OCI-LY1 (cell line): ENCODE measurements around the gene HEBP2.
"Not testable (repeated sequence)": the region's sequence is repeated elsewhere in the genome, so short reads cannot be mapped to it uniquely, and the experiment has no call there.

ENCODE experiments used
- H2AFZ ChIP-seq: fragments of 200-600 bp; sonication (generic), shearing (Covaris generic); 2 replicates; pipeline ENCODE4 v1.6.0; 2014; ENCODE audit warnings: antibody characterized with exemption, mild to moderate bottlenecking, low read length
- H3F3A ChIP-seq: fragments of 200-600 bp; sonication (generic), shearing (Covaris generic); 2 replicates; pipeline ENCODE4 v1.6.0; 2014; ENCODE audit warnings: mild to moderate bottlenecking, antibody characterized with exemption, low read length, moderate library complexity; ENCODE audit not compliant: insufficient read depth
- H3K27ac ChIP-seq: fragments of 200-600 bp; sonication (generic); 2 replicates; pipeline ENCODE4 v1.5.1; 2014; ENCODE audit warnings: low read length, mixed run types, mild to moderate bottlenecking, low read depth; ENCODE audit not compliant: poor library complexity, severe bottlenecking
- H3K27me3 ChIP-seq: fragments of 200-600 bp; sonication (generic); 2 replicates; pipeline ENCODE4 v1.6.0; 2014; ENCODE audit warnings: antibody characterized with exemption, mild to moderate bottlenecking, low read length, moderate library complexity; ENCODE audit not compliant: insufficient read depth
- H3K36me3 ChIP-seq: fragments of 200-600 bp; sonication (generic); 2 replicates; pipeline ENCODE4 v1.6.1; 2014; ENCODE audit warnings: mild to moderate bottlenecking, antibody characterized with exemption, low read length, moderate library complexity, mixed read lengths; ENCODE audit not compliant: insufficient read depth
- H3K4me1 ChIP-seq: fragments of 200-600 bp; sonication (generic); 2 replicates; pipeline ENCODE4 v1.5.1; 2014; ENCODE audit warnings: mild to moderate bottlenecking, low read length, moderate library complexity; ENCODE audit not compliant: insufficient read depth, severe bottlenecking
- H3K4me2 ChIP-seq: fragments of 200-600 bp; sonication (generic), shearing (Covaris generic); 2 replicates; pipeline ENCODE4 v1.6.1; 2014; ENCODE audit warnings: low read length
- H3K4me3 ChIP-seq: fragments of 200-600 bp; sonication (generic); 2 replicates; pipeline ENCODE4 v1.5.1; 2014; ENCODE audit warnings: low read length, low read depth, mild to moderate bottlenecking, mixed read lengths; ENCODE audit not compliant: poor library complexity, severe bottlenecking
- H3K79me2 ChIP-seq: fragments of 200-600 bp; shearing (Covaris generic); 2 replicates; pipeline ENCODE4 v1.6.1; 2016; ENCODE audit warnings: mixed run types, low read length, mixed read lengths; ENCODE audit not compliant: insufficient read depth
- H3K9ac ChIP-seq: fragments of 200-600 bp; sonication (generic), shearing (Covaris generic); 2 replicates; pipeline ENCODE4 v1.6.1; 2014; ENCODE audit warnings: mild to moderate bottlenecking, low read length, mixed read lengths
- H3K9me2 ChIP-seq: fragments of 200-600 bp; sonication (generic), shearing (Covaris generic); 2 replicates; pipeline ENCODE4 v1.6.1; 2014; ENCODE audit warnings: low read depth, mild to moderate bottlenecking, low read length, mixed read lengths
- H3K9me3 ChIP-seq: fragments of 200-600 bp; shearing (Covaris generic); 2 replicates; pipeline ENCODE4 v1.6.1; 2014; ENCODE audit warnings: low read length, mixed read lengths
- H4K20me1 ChIP-seq: fragments of 200-600 bp; sonication (generic), shearing (Covaris generic); 2 replicates; pipeline ENCODE4 v1.6.0; 2016; ENCODE audit warnings: mild to moderate bottlenecking, low read length; ENCODE audit not compliant: insufficient read depth
- CTCF ChIP-seq: fragments of 200-600 bp; sonication (generic), shearing (Covaris generic); IDR thresholded peaks from 2 replicates; pipeline ENCODE4 v1.5.1; 2017; ENCODE audit warnings: mild to moderate bottlenecking, antibody characterized with exemption, low read length, moderate library complexity, mixed read lengths
- EZH2 ChIP-seq: fragments of 200-600 bp; sonication (generic), shearing (Covaris generic); IDR thresholded peaks from 2 replicates; pipeline ENCODE4 v1.8.0; 2017; ENCODE audit warnings: borderline replicate concordance, mixed run types, mild to moderate bottlenecking, antibody characterized with exemption, low read length, moderate library complexity, mixed read lengths

HEBP2 gene

DNA sequence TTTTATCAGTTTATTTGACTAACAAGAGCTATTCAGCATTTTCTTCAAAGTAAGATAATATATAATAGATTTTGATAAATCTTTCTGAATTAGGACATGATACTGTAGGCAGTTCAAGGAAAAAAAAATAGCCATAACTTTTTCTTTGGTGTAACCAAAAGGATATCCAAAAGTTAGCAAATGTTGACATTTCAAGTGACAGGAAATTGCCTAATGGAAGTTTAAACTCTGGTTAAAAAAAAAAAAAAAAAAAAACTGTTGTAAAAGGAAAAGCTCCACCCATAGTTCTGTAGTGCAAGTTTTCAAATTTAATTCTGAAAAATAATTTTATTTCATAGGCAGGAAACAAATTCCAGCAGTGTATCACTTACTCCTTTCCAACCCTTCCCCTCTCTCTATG is 18.8 kb downstream of the HEBP2 start:
- Histone ChIP-seq H3K79me2 (no peaks in the 10 kb centered on the region), H4K20me1 (no peaks in the 10 kb centered on the region), H3K27ac (no peak overlapping the region), H3K4me3 (no peak overlapping the region), H3K4me1 (no peaks in the 10 kb centered on the region), H3K9me2 (no peaks in the 10 kb centered on the region), H3K36me3 (no peaks in the 10 kb centered on the region), H2AFZ (no peak overlapping the region), H3F3A (no peaks in the 10 kb centered on the region), H3K9ac (no peak overlapping the region), H3K27me3 (no peaks in the 10 kb centered on the region), H3K9me3 (no peaks in the 10 kb centered on the region), H3K4me2 (no peak overlapping the region)
- TF ChIP-seq EZH2 (no peak), CTCF (no peak)

GRCh38 chr6:138424004-138424904 is 20.2 kb downstream of the HEBP2 start:
- TF ChIP-seq CTCF (no peak), EZH2 (no peak)
- Histone ChIP-seq H4K20me1 (no peaks in the 10 kb centered on the region), H3K9me3 (no peaks in the 10 kb centered on the region), H3K36me3 (no peaks in the 10 kb centered on the region), H3K4me2 (no peak overlapping the region), H3F3A (no peaks in the 10 kb centered on the region), H3K9ac (no peak overlapping the region), H3K27ac (no peak overlapping the region), H3K27me3 (no peaks in the 10 kb centered on the region), H2AFZ (no peak overlapping the region), H3K4me3 (no peak overlapping the region), H3K79me2 (no peaks in the 10 kb centered on the region), H3K9me2 (no peaks in the 10 kb centered on the region), H3K4me1 (no peaks in the 10 kb centered on the region)

GRCh38 chr6:138425256-138425655 is 21.2 kb downstream of the HEBP2 start:
- H3K9me2 ChIP-seq, H3K79me2 ChIP-seq, H3K4me1 ChIP-seq, H3K36me3 ChIP-seq, H3K9me3 ChIP-seq, H3K4me3 ChIP-seq, H3K4me2 ChIP-seq, H4K20me1 ChIP-seq, H3K9ac ChIP-seq, H3F3A ChIP-seq, H2AFZ ChIP-seq, H3K27ac ChIP-seq, H3K27me3 ChIP-seq: not testable (repeated sequence)
